B cell (primary cell): ENCODE data around the gene DROSHA.

Source experiments
- CTCF ChIP-seq: fragments of 200-600 bp; IDR thresholded peaks from one replicate; pipeline ENCODE4 v1.8.0; 2022; ENCODE audit warnings: antibody characterized with exemption, mild to moderate bottlenecking
- EZH2 ChIP-seq: IDR thresholded peaks from 2 replicates; pipeline ENCODE4 v1.6.1; 2012; ENCODE audit warnings: borderline replicate concordance, low read depth, mild to moderate bottlenecking, moderate library complexity, low read length; ENCODE audit not compliant: insufficient read depth, poor library complexity, severe bottlenecking

GRCh38 chr5:31495336-31495735 lies 36.6 kb downstream of the DROSHA start:
- no peak for TF ChIP-seq CTCF
- no peak for TF ChIP-seq EZH2
